ENCODE results near the gene MDP1. TPM values are rescaled to one million over a fixed set of nuclear protein-coding genes. Genes with fewer than 3 reads are reported as not detected.

MDP1 gene
- total and polyA plus RNA-seq, 2 experiments from 2014 or later, result 9.8 to 31.1 TPM

DNA sequence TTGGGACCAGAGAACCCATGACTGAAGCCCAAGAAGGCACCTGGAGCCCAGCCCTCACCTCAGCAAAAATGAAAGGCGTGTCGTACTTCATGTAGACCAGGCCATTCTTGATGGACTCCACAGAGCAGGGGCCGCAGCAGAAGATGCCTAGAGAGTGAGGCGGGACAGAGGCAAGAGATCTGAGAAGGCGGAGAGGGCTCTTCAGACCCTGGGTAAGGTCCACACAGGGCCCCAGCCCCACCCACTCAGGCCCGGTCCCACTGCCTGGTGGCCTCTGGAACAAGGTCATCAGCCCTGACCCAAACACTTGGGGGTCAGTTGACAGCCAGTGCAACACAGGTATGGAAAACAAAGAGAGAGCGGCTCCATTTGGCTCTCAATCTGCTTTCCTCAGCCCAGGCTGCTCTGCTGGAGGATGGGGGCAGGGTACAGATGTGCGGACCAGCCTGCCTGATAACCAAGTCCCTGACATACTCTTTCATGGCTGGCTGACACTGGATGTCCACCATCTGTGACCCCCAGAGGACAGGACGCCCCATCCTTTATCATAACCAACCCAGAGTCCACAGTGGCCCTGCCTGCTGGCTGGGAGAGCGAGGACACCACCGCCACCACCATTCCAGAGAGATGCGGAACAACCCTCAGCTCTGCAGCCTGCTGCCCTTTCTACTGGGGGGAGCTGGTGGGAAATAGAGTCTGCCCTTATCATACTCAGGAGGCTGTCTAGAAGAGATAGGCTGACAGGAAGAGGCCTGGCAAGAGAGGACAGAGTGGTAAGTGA is 40.3 kb upstream of the MDP1 start:
- DNase-seq (ENCODE audit: low spot score) (no peak), ATAC-seq (no peak)
- no peaks in the 10 kb centered on the region for H3K36me3 Mint-ChIP-seq (ENCODE audit: low read depth)
- H3K27me3 Mint-ChIP-seq (ENCODE audit: insufficient read depth, low read depth, poor library complexity), result peaks cover 17% of the 10 kb centered on the region
- Histone ChIP-seq H2AFZ (no peak overlapping the region), H3K4me2 (no peak overlapping the region), H3K9me2 (ENCODE audit: insufficient read depth) (no peaks in the 10 kb centered on the region), H3F3A (replicated peaks; ENCODE audit: low read depth) (no peaks in the 10 kb centered on the region), H3K4me3 (no peak overlapping the region), H3K36me3 (ENCODE audit: insufficient read depth) (no peaks in the 10 kb centered on the region), H3K27ac (ENCODE audit: low read depth) (no peak overlapping the region), H3K27me3 (ENCODE audit: insufficient read depth) (no peaks in the 10 kb centered on the region), H3K79me2 (replicated peaks; ENCODE audit: insufficient read depth) (no peaks in the 10 kb centered on the region), H4K20me1 (replicated peaks; ENCODE audit: insufficient read depth) (no peaks in the 10 kb centered on the region), H3K4me1 (ENCODE audit: insufficient read depth) (no peaks in the 10 kb centered on the region)
- TF ChIP-seq EZH2 (IDR thresholded peaks at IDR 0.05; ENCODE audit: low read depth, unreplicated experiment), result no peak
- TF ChIP-seq ETS1 (IDR thresholded peaks at IDR 0.05), result no peak
- no peak for TF ChIP-seq CREB1 (CRISPR knock-in tag; IDR thresholded peaks at IDR 0.05; ENCODE audit: low read depth)
- TF ChIP-seq JUNB (IDR thresholded peaks at IDR 0.05; ENCODE audit: unreplicated experiment), result no peak
- no peak for TF ChIP-seq STAT1 (IDR thresholded peaks at IDR 0.05; ENCODE audit: unreplicated experiment)
- no peak for TF ChIP-seq REST (IDR thresholded peaks at IDR 0.05; ENCODE audit: unreplicated experiment)
- no peaks in the 10 kb centered on the region for H3K9me3 Mint-ChIP-seq
- peaks cover 4% of the 10 kb centered on the region; the same call in 2 of the 3 replicates for H3K4me1 Mint-ChIP-seq
- H3K27ac Mint-ChIP-seq, result no peak overlapping the region
- no peak overlapping the region for H3K4me3 Mint-ChIP-seq

DNA sequence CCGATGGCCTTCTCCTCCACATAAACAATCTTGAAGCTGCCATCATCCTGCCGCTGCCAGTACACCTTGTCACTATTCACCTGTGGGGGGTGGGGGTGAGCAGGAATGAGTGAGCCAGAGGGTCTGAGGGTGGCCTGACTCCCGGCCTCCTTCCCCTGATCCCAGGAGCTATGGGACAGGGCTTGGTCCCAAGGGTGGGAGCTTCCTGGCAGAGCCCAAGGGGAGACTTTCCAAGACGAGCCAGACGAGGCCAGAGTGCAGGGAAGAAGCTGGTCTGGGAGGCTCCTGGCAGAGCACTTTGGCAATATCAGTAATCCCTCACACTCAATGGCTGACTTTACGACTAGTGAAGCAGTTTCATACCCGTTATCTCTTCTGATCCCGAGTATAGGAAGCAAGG is 39.6 kb upstream of the MDP1 start:
- Mint-ChIP-seq H3K4me3 (no peak overlapping the region), H3K9me3 (no peaks in the 10 kb centered on the region), H3K27ac (no peak overlapping the region; the same call in 1 of the 2 replicates), H3K36me3 (ENCODE audit: low read depth) (no peaks in the 10 kb centered on the region), H3K27me3 (ENCODE audit: insufficient read depth, low read depth, poor library complexity) (peaks cover 15% of the 10 kb centered on the region), H3K4me1 (peaks cover 4% of the 10 kb centered on the region; the same call in 2 of the 3 replicates)
- Histone ChIP-seq H4K20me1 (replicated peaks; ENCODE audit: insufficient read depth) (no peaks in the 10 kb centered on the region), H3K27me3 (ENCODE audit: insufficient read depth) (no peaks in the 10 kb centered on the region), H3K36me3 (ENCODE audit: insufficient read depth) (no peaks in the 10 kb centered on the region), H3F3A (replicated peaks; ENCODE audit: low read depth) (no peaks in the 10 kb centered on the region), H3K4me1 (ENCODE audit: insufficient read depth) (no peaks in the 10 kb centered on the region), H3K79me2 (replicated peaks; ENCODE audit: insufficient read depth) (no peaks in the 10 kb centered on the region), H3K9me2 (ENCODE audit: insufficient read depth) (no peaks in the 10 kb centered on the region), H3K4me3 (no peak overlapping the region), H3K27ac (ENCODE audit: low read depth) (no peak overlapping the region), H3K4me2 (no peak overlapping the region), H2AFZ (no peak overlapping the region)
- DNase-seq (ENCODE audit: low spot score) (no peak), ATAC-seq (no peak)
- TF ChIP-seq JUNB (IDR thresholded peaks at IDR 0.05; ENCODE audit: unreplicated experiment), result no peak
- no peak for TF ChIP-seq POLR2AphosphoS5 (IDR thresholded peaks at IDR 0.05; ENCODE audit: low read depth)
- TF ChIP-seq ETS1 (IDR thresholded peaks at IDR 0.05), result no peak
- TF ChIP-seq ZNF331 (CRISPR knock-in tag; IDR thresholded peaks at IDR 0.05; ENCODE audit: low read depth), result no peak
- no peak for TF ChIP-seq STAT1 (IDR thresholded peaks at IDR 0.05; ENCODE audit: unreplicated experiment)
- TF ChIP-seq, protein P1, sequence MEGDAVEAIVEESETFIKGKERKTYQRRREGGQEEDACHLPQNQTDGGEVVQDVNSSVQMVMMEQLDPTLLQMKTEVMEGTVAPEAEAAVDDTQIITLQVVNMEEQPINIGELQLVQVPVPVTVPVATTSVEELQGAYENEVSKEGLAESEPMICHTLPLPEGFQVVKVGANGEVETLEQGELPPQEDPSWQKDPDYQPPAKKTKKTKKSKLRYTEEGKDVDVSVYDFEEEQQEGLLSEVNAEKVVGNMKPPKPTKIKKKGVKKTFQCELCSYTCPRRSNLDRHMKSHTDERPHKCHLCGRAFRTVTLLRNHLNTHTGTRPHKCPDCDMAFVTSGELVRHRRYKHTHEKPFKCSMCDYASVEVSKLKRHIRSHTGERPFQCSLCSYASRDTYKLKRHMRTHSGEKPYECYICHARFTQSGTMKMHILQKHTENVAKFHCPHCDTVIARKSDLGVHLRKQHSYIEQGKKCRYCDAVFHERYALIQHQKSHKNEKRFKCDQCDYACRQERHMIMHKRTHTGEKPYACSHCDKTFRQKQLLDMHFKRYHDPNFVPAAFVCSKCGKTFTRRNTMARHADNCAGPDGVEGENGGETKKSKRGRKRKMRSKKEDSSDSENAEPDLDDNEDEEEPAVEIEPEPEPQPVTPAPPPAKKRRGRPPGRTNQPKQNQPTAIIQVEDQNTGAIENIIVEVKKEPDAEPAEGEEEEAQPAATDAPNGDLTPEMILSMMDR (conservative IDR thresholded peaks at IDR 0.05; ENCODE audit: low read depth in 2 of 2), result no peak
- no peak for TF ChIP-seq ZNF114 (CRISPR knock-in tag; IDR thresholded peaks at IDR 0.05)
- no peak for TF ChIP-seq NANOG (IDR thresholded peaks at IDR 0.05; ENCODE audit: borderline replicate concordance)
